Neural cell (in vitro differentiated cells): Measurements from ENCODE around the gene LINGO4. TPM values are rescaled to one million over a fixed set of nuclear protein-coding genes. Genes with fewer than 3 reads are reported as not detected.

Experiments used
- H2AFZ ChIP-seq: fragments of 200-600, 300-800 bp; sonication (generic), shearing (Covaris generic); 2 replicates; pipeline ENCODE4 v1.6.0; 2014; ENCODE audit warnings: low read depth, mild to moderate bottlenecking, antibody characterized with exemption, low read length, moderate library complexity
- H3F3A ChIP-seq: fragments of 200-600 bp; shearing (Covaris generic); 2 replicates; pipeline ENCODE4 v1.6.1; 2016; ENCODE audit warnings: mild to moderate bottlenecking, moderate library complexity, mixed read lengths, antibody characterized with exemption, low read length; ENCODE audit not compliant: insufficient read depth, poor library complexity, severe bottlenecking
- H3K27ac ChIP-seq: fragments of 200-600, 300-800 bp; sonication (generic), shearing (Covaris generic); 2 replicates; pipeline ENCODE4 v1.5.1; 2014; ENCODE audit warnings: mild to moderate bottlenecking, low read length, moderate library complexity
- H3K27me3 ChIP-seq: fragments of 300-800, 200-600 bp; sonication (generic), shearing (Covaris generic); 2 replicates; pipeline ENCODE4 v1.6.0; 2014; ENCODE audit warnings: mild to moderate bottlenecking, low read depth, low read length, moderate library complexity; ENCODE audit not compliant: insufficient read depth
- H3K36me3 ChIP-seq: fragments of 300-800, 200-600 bp; sonication (generic), shearing (Covaris generic); 2 replicates; pipeline ENCODE4 v1.5.1; 2014; ENCODE audit warnings: mild to moderate bottlenecking, antibody characterized with exemption, low read length, moderate library complexity; ENCODE audit not compliant: insufficient read depth
- H3K4me2 ChIP-seq: fragments of 300-800, 200-600 bp; sonication (generic), shearing (Covaris generic); 2 replicates; pipeline ENCODE4 v1.6.0; 2014; ENCODE audit warnings: mild to moderate bottlenecking, low read length
- H3K4me3 ChIP-seq: fragments of 300-800, 200-600 bp; sonication (generic), shearing (Covaris generic); 2 replicates; pipeline ENCODE4 v1.5.1; 2014; ENCODE audit warnings: mild to moderate bottlenecking, low read length, moderate library complexity
- H3K79me2 ChIP-seq: fragments of 200-600 bp; shearing (Covaris generic); replicated peaks from 2 replicates; pipeline ENCODE4 v1.6.0; 2014; ENCODE audit warnings: mild to moderate bottlenecking, low read length, moderate library complexity; ENCODE audit not compliant: insufficient read depth
- H3K9ac ChIP-seq: fragments of 300-800, 200-600 bp; sonication (generic), shearing (Covaris generic); 2 replicates; pipeline ENCODE4 v1.6.1; 2016; ENCODE audit warnings: mild to moderate bottlenecking, low read length, mixed read lengths
- H3K9me2 ChIP-seq: fragments of 200-600 bp; shearing (Covaris generic); 2 replicates; pipeline ENCODE4 v1.6.1; 2016; ENCODE audit warnings: mild to moderate bottlenecking, low read length, mixed read lengths; ENCODE audit not compliant: insufficient read depth
- H3K9me3 ChIP-seq: fragments of 200-600, 300-800 bp; sonication (generic), shearing (Covaris generic); 2 replicates; pipeline ENCODE4 v1.6.1; 2016; ENCODE audit warnings: mild to moderate bottlenecking, mixed run types, low read length, moderate library complexity, mixed read lengths
- H4K20me1 ChIP-seq: fragments of 200-600 bp; shearing (Covaris generic); 2 replicates; pipeline ENCODE4 v1.6.1; 2016; ENCODE audit warnings: mild to moderate bottlenecking, mixed run types; ENCODE audit not compliant: insufficient read depth
- EP300 ChIP-seq: fragments of 450-650 bp; conservative IDR thresholded peaks from 2 replicates; pipeline ENCODE4 v1.6.1; 2014; ENCODE audit warnings: antibody characterized with exemption, mild to moderate bottlenecking, moderate library complexity; ENCODE audit not compliant: poor library complexity, severe bottlenecking
- EZH2 ChIP-seq: fragments of 200-600, 300-800 bp; shearing (Covaris generic), sonication (generic); IDR thresholded peaks from 2 replicates; pipeline ENCODE4 v1.6.1; 2014; ENCODE audit warnings: antibody characterized with exemption, low read length, borderline replicate concordance, mild to moderate bottlenecking; ENCODE audit not compliant: insufficient read depth, poor library complexity, severe bottlenecking
- MXI1 ChIP-seq: fragments of 450-650 bp; conservative IDR thresholded peaks from 2 replicates; pipeline ENCODE4 v1.6.1; 2014; ENCODE audit warnings: antibody characterized with exemption, mild to moderate bottlenecking; ENCODE audit not compliant: poor library complexity, severe bottlenecking
- POLR2AphosphoS5 ChIP-seq: IDR thresholded peaks from 2 replicates; pipeline ENCODE4 v1.6.1; 2012
- RAD21 ChIP-seq: fragments of 450-650 bp; conservative IDR thresholded peaks from 2 replicates; pipeline ENCODE4 v1.6.1; 2014; ENCODE audit warnings: antibody characterized with exemption, mild to moderate bottlenecking, moderate library complexity
- SMC3 ChIP-seq: fragments of 450-650 bp; conservative IDR thresholded peaks from 2 replicates; pipeline ENCODE4 v1.6.1; 2014; ENCODE audit warnings: antibody characterized with exemption, mild to moderate bottlenecking, moderate library complexity; ENCODE audit not compliant: poor library complexity
- TAF1 ChIP-seq: IDR thresholded peaks from 2 replicates; pipeline ENCODE4 v1.6.1; 2012; ENCODE audit warnings: low read depth
- polyA plus RNA-seq: library from polyadenylated mRNA; depleted of rRNA; stranded (reverse); fragments of >200 nt; gene quantifications from 2 replicates; pipeline ENCODE4 v1.2.3, GENCODE V29; 2014
- TF ChIP-seq, protein P1 (sequence below): fragments of 450-650 bp; IDR thresholded peaks from 2 replicates; pipeline ENCODE4 v1.5.1; 2014; ENCODE audit warnings: antibody characterized with exemption, mild to moderate bottlenecking, moderate library complexity; ENCODE audit not compliant: poor library complexity, severe bottlenecking
- TF ChIP-seq, protein P2 (sequence below): IDR thresholded peaks from 2 replicates; pipeline ENCODE4 v1.6.1; 2012; ENCODE audit warnings: borderline replicate concordance

The LINGO4 gene
- polyA plus RNA-seq, 1 donor from 2014 or later = not detected

GRCh38 chr1:151851886-151852285 is 46.7 kb upstream of the LINGO4 start:
- Histone ChIP-seq H2AFZ (no peak overlapping the region), H3K27ac (no peak overlapping the region), H3K9me2 (no peaks in the 10 kb centered on the region), H3K9me3 (no peaks in the 10 kb centered on the region), H3K79me2 (no peaks in the 10 kb centered on the region), H3K27me3 (no peaks in the 10 kb centered on the region), H3K4me2 (no peak overlapping the region), H3K36me3 (no peaks in the 10 kb centered on the region), H3K9ac (no peak overlapping the region), H3F3A (no peaks in the 10 kb centered on the region), H4K20me1 (no peaks in the 10 kb centered on the region), H3K4me3 (no peak overlapping the region)
- TF ChIP-seq TAF1 (no peak), EZH2 (no peak), SMC3 (no peak), MXI1 (no peak), RAD21 (no peak), POLR2AphosphoS5 (no peak), EP300 (no peak)
- TF ChIP-seq, protein P1, sequence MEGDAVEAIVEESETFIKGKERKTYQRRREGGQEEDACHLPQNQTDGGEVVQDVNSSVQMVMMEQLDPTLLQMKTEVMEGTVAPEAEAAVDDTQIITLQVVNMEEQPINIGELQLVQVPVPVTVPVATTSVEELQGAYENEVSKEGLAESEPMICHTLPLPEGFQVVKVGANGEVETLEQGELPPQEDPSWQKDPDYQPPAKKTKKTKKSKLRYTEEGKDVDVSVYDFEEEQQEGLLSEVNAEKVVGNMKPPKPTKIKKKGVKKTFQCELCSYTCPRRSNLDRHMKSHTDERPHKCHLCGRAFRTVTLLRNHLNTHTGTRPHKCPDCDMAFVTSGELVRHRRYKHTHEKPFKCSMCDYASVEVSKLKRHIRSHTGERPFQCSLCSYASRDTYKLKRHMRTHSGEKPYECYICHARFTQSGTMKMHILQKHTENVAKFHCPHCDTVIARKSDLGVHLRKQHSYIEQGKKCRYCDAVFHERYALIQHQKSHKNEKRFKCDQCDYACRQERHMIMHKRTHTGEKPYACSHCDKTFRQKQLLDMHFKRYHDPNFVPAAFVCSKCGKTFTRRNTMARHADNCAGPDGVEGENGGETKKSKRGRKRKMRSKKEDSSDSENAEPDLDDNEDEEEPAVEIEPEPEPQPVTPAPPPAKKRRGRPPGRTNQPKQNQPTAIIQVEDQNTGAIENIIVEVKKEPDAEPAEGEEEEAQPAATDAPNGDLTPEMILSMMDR = no peak
- TF ChIP-seq, protein P2, sequence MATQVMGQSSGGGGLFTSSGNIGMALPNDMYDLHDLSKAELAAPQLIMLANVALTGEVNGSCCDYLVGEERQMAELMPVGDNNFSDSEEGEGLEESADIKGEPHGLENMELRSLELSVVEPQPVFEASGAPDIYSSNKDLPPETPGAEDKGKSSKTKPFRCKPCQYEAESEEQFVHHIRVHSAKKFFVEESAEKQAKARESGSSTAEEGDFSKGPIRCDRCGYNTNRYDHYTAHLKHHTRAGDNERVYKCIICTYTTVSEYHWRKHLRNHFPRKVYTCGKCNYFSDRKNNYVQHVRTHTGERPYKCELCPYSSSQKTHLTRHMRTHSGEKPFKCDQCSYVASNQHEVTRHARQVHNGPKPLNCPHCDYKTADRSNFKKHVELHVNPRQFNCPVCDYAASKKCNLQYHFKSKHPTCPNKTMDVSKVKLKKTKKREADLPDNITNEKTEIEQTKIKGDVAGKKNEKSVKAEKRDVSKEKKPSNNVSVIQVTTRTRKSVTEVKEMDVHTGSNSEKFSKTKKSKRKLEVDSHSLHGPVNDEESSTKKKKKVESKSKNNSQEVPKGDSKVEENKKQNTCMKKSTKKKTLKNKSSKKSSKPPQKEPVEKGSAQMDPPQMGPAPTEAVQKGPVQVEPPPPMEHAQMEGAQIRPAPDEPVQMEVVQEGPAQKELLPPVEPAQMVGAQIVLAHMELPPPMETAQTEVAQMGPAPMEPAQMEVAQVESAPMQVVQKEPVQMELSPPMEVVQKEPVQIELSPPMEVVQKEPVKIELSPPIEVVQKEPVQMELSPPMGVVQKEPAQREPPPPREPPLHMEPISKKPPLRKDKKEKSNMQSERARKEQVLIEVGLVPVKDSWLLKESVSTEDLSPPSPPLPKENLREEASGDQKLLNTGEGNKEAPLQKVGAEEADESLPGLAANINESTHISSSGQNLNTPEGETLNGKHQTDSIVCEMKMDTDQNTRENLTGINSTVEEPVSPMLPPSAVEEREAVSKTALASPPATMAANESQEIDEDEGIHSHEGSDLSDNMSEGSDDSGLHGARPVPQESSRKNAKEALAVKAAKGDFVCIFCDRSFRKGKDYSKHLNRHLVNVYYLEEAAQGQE = no peak

DNA sequence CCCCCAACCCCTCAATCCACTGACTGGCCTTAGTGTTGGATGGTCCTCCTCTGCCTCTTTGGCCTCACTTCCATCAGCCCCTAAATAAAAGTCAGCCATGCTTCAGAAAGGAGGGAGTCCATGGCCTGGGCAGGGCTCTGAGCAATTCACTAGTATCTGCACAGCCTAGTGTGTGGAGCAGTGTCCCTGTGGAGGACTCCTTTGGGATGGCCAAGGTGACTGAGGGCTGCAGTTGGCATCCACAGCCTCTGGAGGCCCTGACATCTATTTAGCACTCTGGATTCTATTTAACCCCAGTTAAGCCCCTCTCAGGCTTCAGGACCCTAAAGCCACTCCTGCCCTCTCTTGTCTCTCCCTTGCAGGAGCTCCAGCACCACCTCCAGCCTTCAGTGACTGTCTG is 44.7 kb upstream of the LINGO4 start:
- no peak overlapping the region for H3K4me3 ChIP-seq
- no peak overlapping the region for H3K27ac ChIP-seq
- H3K36me3 ChIP-seq = no peaks in the 10 kb centered on the region
- no peaks in the 10 kb centered on the region for H3K9me2 ChIP-seq
- H3F3A ChIP-seq = no peaks in the 10 kb centered on the region
- H4K20me1 ChIP-seq = no peaks in the 10 kb centered on the region
- no peaks in the 10 kb centered on the region for H3K27me3 ChIP-seq
- H3K9me3 ChIP-seq = no peaks in the 10 kb centered on the region
- H3K79me2 ChIP-seq = no peaks in the 10 kb centered on the region
- no peak overlapping the region for H3K4me2 ChIP-seq
- H3K9ac ChIP-seq = no peak overlapping the region
- H2AFZ ChIP-seq = no peak overlapping the region
- TF ChIP-seq, protein P1 = no peak
- TF ChIP-seq SMC3 = no peak
- TF ChIP-seq, protein P2 = no peak
- no peak for TF ChIP-seq EP300
- TF ChIP-seq POLR2AphosphoS5 = no peak
- TF ChIP-seq RAD21 = no peak
- TF ChIP-seq MXI1 = no peak
- no peak for TF ChIP-seq TAF1
- TF ChIP-seq EZH2 = no peak
